ENCODE data around the gene ONECUT2.

ONECUT2 gene

GRCh38 chr18:57480733-57481132 is 45.6 kb downstream of the ONECUT2 start:
- H4K20me1 ChIP-seq (ENCODE audit: insufficient read depth, low read length) = no peaks in the 10 kb centered on the region
- peaks cover 11% of the 10 kb centered on the region; the same call in 1 of the 2 replicates for H3K27me3 ChIP-seq (ENCODE audit: low read depth, low read length)
- no peaks in the 10 kb centered on the region for H3K9me3 ChIP-seq (ENCODE audit: insufficient read depth, low read length)
- H3K4me3 ChIP-seq (ENCODE audit: low read length) = no peak overlapping the region
- H3K9ac ChIP-seq (ENCODE audit: low read length) = no peak overlapping the region
- no peak overlapping the region for H2AFZ ChIP-seq (ENCODE audit: low read depth, low read length)
- TF ChIP-seq EZH2phosphoT487 (IDR thresholded peaks at IDR 0.05; ENCODE audit: low read depth) (no peak), CTCF (IDR thresholded peaks at IDR 0.05; ENCODE audit: low read depth, low read length) (no peak)
- H3K36me3 ChIP-seq (replicated peaks; ENCODE audit: low read depth, low read length) = no peaks in the 10 kb centered on the region
- no peaks in the 10 kb centered on the region for H3K79me2 ChIP-seq (ENCODE audit: low read length)
- H3K4me2 ChIP-seq (ENCODE audit: low read length) = no peak overlapping the region
- H3K4me1 ChIP-seq (ENCODE audit: low read length) = peaks cover 10% of the 10 kb centered on the region
- H3K27ac ChIP-seq (ENCODE audit: low read length) = no peak overlapping the region

- H3K4me2 ChIP-seq (ENCODE audit: low read length) = no peak overlapping the region
Observed at GRCh38 chr18:57497372-57498294, 62.5 kb downstream of the ONECUT2 start.

GRCh38 chr18:57498682-57499256 is 63.6 kb downstream of the ONECUT2 start:
- Histone ChIP-seq H3K79me2 (ENCODE audit: low read length) (no peaks in the 10 kb centered on the region), H3K4me3 (ENCODE audit: low read length) (no peak overlapping the region), H4K20me1 (ENCODE audit: insufficient read depth, low read length) (no peaks in the 10 kb centered on the region), H2AFZ (ENCODE audit: low read depth, low read length) (no peak overlapping the region), H3K36me3 (replicated peaks; ENCODE audit: low read depth, low read length) (no peaks in the 10 kb centered on the region), H3K4me2 (ENCODE audit: low read length) (no peak overlapping the region), H3K9ac (ENCODE audit: low read length) (no peak overlapping the region), H3K27me3 (ENCODE audit: low read depth, low read length) (peaks cover 19% of the 10 kb centered on the region), H3K4me1 (ENCODE audit: low read length) (no peaks in the 10 kb centered on the region), H3K9me3 (ENCODE audit: insufficient read depth, low read length) (no peaks in the 10 kb centered on the region), H3K27ac (ENCODE audit: low read length) (no peak overlapping the region)
- TF ChIP-seq EZH2phosphoT487 (IDR thresholded peaks at IDR 0.05; ENCODE audit: low read depth) (no peak), CTCF (IDR thresholded peaks at IDR 0.05; ENCODE audit: low read depth, low read length) (no peak)

More at GRCh38 chr18:57497372-57498294, 62.5 kb downstream of the ONECUT2 start:
- Histone ChIP-seq H3K27me3 (ENCODE audit: low read depth, low read length) (peaks cover 19% of the 10 kb centered on the region), H3K79me2 (ENCODE audit: low read length) (no peaks in the 10 kb centered on the region), H3K4me3 (ENCODE audit: low read length) (no peak overlapping the region), H3K9me3 (ENCODE audit: insufficient read depth, low read length) (no peaks in the 10 kb centered on the region), H4K20me1 (ENCODE audit: insufficient read depth, low read length) (no peaks in the 10 kb centered on the region), H2AFZ (ENCODE audit: low read depth, low read length) (no peak overlapping the region), H3K27ac (ENCODE audit: low read length) (no peak overlapping the region), H3K9ac (ENCODE audit: low read length) (no peak overlapping the region), H3K4me1 (ENCODE audit: low read length) (no peaks in the 10 kb centered on the region), H3K36me3 (replicated peaks; ENCODE audit: low read depth, low read length) (no peaks in the 10 kb centered on the region)
- TF ChIP-seq CTCF (IDR thresholded peaks at IDR 0.05; ENCODE audit: low read depth, low read length) (no peak), EZH2phosphoT487 (IDR thresholded peaks at IDR 0.05; ENCODE audit: low read depth) (no peak)

GRCh38 chr18:57502624-57503023 is 67.5 kb downstream of the ONECUT2 start:
- TF ChIP-seq CTCF (IDR thresholded peaks at IDR 0.05; ENCODE audit: low read depth, low read length) (no peak), EZH2phosphoT487 (IDR thresholded peaks at IDR 0.05; ENCODE audit: low read depth) (no peak)
- no peak overlapping the region for H3K4me2 ChIP-seq (ENCODE audit: low read length)
- no peaks in the 10 kb centered on the region for H3K79me2 ChIP-seq (ENCODE audit: low read length)
- no peaks in the 10 kb centered on the region for H3K4me1 ChIP-seq (ENCODE audit: low read length)
- no peak overlapping the region for H3K27ac ChIP-seq (ENCODE audit: low read length)
- peaks cover 23% of the 10 kb centered on the region for H3K27me3 ChIP-seq (ENCODE audit: low read depth, low read length)
- no peak overlapping the region for H2AFZ ChIP-seq (ENCODE audit: low read depth, low read length)
- H3K9ac ChIP-seq (ENCODE audit: low read length) = no peak overlapping the region
- no peaks in the 10 kb centered on the region for H3K9me3 ChIP-seq (ENCODE audit: insufficient read depth, low read length)
- no peak overlapping the region for H3K4me3 ChIP-seq (ENCODE audit: low read length)
- no peaks in the 10 kb centered on the region for H4K20me1 ChIP-seq (ENCODE audit: insufficient read depth, low read length)
- H3K36me3 ChIP-seq (replicated peaks; ENCODE audit: low read depth, low read length) = no peaks in the 10 kb centered on the region
